Measurements from ENCODE around the gene RSF1. TPM values are rescaled to one million over a fixed set of nuclear protein-coding genes. Genes with fewer than 3 reads are reported as not detected.

Gene RSF1
- total and polyA plus RNA-seq, 2 experiments from 2014 or later = 51.2 to 188 TPM

DNA sequence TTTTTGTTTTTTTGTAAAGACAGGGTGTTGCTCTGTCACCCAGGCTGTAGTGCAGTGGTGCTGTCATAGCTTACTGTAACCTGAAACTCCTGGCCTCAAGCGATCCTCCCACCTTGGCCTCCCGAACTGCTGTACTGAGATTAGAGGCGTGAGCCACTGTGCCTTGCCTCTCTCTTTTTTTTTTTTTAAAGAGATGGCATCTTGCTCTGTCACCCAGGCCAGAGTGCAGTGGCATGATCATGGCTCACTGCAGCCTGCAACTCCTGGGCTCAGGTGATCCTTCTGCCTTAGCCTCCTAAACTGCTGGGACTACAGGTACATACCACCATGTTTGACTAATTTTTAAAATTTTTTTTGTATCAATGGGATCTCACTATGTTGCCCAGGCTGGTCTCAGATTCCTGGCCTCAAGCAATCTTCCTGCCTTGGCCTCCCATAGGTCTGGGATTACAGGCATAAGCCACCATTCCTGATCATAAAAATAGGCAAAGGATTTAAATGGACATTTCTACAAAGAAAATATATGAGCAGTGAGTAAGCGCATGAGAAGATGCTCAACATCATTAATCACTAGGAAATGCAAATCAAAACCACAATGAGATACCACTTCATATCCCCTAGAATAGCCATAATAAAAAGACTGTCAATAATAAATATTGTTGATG lies 165.6 kb downstream of the RSF1 start (continued):
- TF ChIP-seq, protein P1, sequence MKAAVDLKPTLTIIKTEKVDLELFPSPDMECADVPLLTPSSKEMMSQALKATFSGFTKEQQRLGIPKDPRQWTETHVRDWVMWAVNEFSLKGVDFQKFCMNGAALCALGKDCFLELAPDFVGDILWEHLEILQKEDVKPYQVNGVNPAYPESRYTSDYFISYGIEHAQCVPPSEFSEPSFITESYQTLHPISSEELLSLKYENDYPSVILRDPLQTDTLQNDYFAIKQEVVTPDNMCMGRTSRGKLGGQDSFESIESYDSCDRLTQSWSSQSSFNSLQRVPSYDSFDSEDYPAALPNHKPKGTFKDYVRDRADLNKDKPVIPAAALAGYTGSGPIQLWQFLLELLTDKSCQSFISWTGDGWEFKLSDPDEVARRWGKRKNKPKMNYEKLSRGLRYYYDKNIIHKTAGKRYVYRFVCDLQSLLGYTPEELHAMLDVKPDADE (IDR thresholded peaks at IDR 0.05) = no peak
- TF ChIP-seq, protein P2, sequence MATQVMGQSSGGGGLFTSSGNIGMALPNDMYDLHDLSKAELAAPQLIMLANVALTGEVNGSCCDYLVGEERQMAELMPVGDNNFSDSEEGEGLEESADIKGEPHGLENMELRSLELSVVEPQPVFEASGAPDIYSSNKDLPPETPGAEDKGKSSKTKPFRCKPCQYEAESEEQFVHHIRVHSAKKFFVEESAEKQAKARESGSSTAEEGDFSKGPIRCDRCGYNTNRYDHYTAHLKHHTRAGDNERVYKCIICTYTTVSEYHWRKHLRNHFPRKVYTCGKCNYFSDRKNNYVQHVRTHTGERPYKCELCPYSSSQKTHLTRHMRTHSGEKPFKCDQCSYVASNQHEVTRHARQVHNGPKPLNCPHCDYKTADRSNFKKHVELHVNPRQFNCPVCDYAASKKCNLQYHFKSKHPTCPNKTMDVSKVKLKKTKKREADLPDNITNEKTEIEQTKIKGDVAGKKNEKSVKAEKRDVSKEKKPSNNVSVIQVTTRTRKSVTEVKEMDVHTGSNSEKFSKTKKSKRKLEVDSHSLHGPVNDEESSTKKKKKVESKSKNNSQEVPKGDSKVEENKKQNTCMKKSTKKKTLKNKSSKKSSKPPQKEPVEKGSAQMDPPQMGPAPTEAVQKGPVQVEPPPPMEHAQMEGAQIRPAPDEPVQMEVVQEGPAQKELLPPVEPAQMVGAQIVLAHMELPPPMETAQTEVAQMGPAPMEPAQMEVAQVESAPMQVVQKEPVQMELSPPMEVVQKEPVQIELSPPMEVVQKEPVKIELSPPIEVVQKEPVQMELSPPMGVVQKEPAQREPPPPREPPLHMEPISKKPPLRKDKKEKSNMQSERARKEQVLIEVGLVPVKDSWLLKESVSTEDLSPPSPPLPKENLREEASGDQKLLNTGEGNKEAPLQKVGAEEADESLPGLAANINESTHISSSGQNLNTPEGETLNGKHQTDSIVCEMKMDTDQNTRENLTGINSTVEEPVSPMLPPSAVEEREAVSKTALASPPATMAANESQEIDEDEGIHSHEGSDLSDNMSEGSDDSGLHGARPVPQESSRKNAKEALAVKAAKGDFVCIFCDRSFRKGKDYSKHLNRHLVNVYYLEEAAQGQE (IDR thresholded peaks at IDR 0.05; ENCODE audit: unreplicated experiment) = no peak
- TF ChIP-seq NANOG (IDR thresholded peaks at IDR 0.05; ENCODE audit: borderline replicate concordance) (no peak), POLR2AphosphoS5 (IDR thresholded peaks at IDR 0.05; ENCODE audit: low read depth) (no peak)

DNA sequence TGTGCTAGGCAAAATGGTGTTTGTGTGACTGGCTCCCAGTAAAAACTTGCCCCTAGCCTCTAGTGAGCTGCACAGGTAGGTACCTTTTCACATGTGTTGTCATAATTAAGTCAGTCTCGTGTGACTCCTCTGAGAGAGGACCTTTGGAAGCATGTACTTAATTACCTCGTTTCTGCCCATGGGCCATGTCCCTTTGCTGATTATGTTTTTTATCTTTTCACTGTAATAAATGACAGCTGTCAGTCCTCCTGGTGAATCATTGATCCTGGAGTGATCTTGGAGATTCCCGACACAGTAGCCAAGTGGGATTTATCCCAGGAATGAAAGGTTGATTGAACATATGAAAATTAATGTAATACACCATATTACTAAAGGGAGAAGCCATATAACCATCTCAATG lies 170.4 kb downstream of the RSF1 start:
- Histone ChIP-seq H4K20me1 (replicated peaks; ENCODE audit: insufficient read depth) (no peaks in the 10 kb centered on the region), H3K27me3 (ENCODE audit: insufficient read depth) (no peaks in the 10 kb centered on the region), H3K9me2 (ENCODE audit: insufficient read depth) (no peaks in the 10 kb centered on the region), H3K27ac (ENCODE audit: low read depth) (no peak overlapping the region), H3K4me2 (no peak overlapping the region), H3K79me2 (replicated peaks; ENCODE audit: insufficient read depth) (no peaks in the 10 kb centered on the region), H3K4me1 (ENCODE audit: insufficient read depth) (no peaks in the 10 kb centered on the region), H2AFZ (peak overlapping the region; percentile 28; the same call in 1 of the 2 replicates), H3K4me3 (no peak overlapping the region), H3K36me3 (ENCODE audit: insufficient read depth) (no peaks in the 10 kb centered on the region), H3F3A (replicated peaks; ENCODE audit: low read depth) (no peaks in the 10 kb centered on the region)
- no peaks in the 10 kb centered on the region for H3K27me3 Mint-ChIP-seq (ENCODE audit: insufficient read depth, low read depth, poor library complexity)
- no peak for DNase-seq (ENCODE audit: low spot score)
- H3K4me1 Mint-ChIP-seq = no peaks in the 10 kb centered on the region
- H3K4me3 Mint-ChIP-seq = no peak overlapping the region
- H3K27ac Mint-ChIP-seq = no peak overlapping the region
- no peak for ATAC-seq
- H3K9me3 Mint-ChIP-seq = no peaks in the 10 kb centered on the region
- H3K36me3 Mint-ChIP-seq (ENCODE audit: low read depth) = no peaks in the 10 kb centered on the region
- no peak for TF ChIP-seq STAT1 (IDR thresholded peaks at IDR 0.05; ENCODE audit: unreplicated experiment)
- TF ChIP-seq EZH2phosphoT487 (IDR thresholded peaks at IDR 0.05; ENCODE audit: unreplicated experiment) = no peak
- TF ChIP-seq CREB1 (CRISPR knock-in tag; IDR thresholded peaks at IDR 0.05; ENCODE audit: low read depth) = no peak
- TF ChIP-seq, protein P3, sequence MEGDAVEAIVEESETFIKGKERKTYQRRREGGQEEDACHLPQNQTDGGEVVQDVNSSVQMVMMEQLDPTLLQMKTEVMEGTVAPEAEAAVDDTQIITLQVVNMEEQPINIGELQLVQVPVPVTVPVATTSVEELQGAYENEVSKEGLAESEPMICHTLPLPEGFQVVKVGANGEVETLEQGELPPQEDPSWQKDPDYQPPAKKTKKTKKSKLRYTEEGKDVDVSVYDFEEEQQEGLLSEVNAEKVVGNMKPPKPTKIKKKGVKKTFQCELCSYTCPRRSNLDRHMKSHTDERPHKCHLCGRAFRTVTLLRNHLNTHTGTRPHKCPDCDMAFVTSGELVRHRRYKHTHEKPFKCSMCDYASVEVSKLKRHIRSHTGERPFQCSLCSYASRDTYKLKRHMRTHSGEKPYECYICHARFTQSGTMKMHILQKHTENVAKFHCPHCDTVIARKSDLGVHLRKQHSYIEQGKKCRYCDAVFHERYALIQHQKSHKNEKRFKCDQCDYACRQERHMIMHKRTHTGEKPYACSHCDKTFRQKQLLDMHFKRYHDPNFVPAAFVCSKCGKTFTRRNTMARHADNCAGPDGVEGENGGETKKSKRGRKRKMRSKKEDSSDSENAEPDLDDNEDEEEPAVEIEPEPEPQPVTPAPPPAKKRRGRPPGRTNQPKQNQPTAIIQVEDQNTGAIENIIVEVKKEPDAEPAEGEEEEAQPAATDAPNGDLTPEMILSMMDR (conservative IDR thresholded peaks at IDR 0.05; ENCODE audit: low read depth in 2 of 2) = no peak
- TF ChIP-seq JUNB (IDR thresholded peaks at IDR 0.05; ENCODE audit: unreplicated experiment) = no peak
- no peak for TF ChIP-seq NANOG (IDR thresholded peaks at IDR 0.05; ENCODE audit: borderline replicate concordance)
- TF ChIP-seq EZH2 (IDR thresholded peaks at IDR 0.05; ENCODE audit: low read depth, unreplicated experiment) = no peak
- TF ChIP-seq ZNF114 (CRISPR knock-in tag; IDR thresholded peaks at IDR 0.05) = no peak
- TF ChIP-seq POLR2AphosphoS5 (IDR thresholded peaks at IDR 0.05; ENCODE audit: low read depth) = no peak
- TF ChIP-seq, protein P1 (IDR thresholded peaks at IDR 0.05) = no peak

Data from GM23338 (cell line).